Right hindlimb (tissue), 1 donor: ENCODE data around the gene SCARB1.
A peak's percentile ranks its signal among the peaks of the same experiment; 100 is the strongest.
"Not testable (repeated sequence)": the region's sequence is repeated elsewhere in the genome, so short reads cannot be mapped to it uniquely, and the experiment has no call there.

Experiments used
- DNase-seq: peaks from one replicate; pipeline ENCODE4 v3.0.0-alpha.2; 2018

The SCARB1 gene, protein sequence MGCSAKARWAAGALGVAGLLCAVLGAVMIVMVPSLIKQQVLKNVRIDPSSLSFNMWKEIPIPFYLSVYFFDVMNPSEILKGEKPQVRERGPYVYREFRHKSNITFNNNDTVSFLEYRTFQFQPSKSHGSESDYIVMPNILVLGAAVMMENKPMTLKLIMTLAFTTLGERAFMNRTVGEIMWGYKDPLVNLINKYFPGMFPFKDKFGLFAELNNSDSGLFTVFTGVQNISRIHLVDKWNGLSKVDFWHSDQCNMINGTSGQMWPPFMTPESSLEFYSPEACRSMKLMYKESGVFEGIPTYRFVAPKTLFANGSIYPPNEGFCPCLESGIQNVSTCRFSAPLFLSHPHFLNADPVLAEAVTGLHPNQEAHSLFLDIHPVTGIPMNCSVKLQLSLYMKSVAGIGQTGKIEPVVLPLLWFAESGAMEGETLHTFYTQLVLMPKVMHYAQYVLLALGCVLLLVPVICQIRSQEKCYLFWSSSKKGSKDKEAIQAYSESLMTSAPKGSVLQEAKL

DNA sequence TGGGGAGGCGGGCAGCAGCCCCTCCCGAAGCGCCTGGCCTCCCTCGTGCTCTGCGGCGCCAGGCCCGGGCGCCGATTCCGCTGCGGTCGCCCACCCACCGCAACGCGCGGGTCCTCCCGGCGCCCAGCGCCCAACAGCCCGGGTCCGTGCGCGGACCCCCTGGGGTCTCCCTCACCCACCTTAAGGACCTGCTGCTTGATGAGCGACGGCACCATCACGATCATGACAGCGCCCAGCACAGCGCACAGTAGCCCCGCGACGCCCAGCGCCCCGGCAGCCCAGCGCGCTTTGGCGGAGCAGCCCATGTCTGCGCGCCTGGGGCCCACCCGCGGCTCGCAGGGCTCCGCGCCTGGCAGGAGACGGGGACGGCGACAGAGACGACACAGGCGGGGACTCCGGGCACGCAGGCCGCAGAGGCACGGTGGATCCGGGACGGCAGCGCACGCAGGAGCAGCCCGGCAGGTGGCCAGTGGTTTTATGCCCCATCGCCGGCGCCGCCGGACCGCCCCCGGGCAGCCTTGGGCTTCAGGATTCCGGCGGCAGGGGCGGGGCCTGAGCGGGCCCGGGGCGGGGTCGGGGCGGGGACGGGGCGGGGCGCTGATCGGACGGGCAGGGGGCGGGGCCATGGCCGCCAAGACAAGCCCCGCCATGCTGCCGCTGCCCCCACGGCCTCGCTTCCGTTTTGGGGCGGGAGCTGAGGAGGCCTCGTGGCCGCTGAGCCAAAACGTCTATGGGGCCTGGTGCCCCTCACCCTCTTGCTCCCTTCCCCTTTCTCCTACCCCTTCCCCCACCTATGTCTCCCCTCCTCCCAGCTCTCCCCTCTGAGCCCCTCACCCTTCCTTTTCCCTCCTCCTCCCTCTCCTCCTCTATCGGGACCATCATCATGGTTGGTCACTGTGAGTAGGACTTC, at the start of gene SCARB1:
SCARB1 (minus strand) TSS at position 449 of the 910 bp plus-strand sequence; CDS start at position 305, 144 bp downstream.
- peak; percentile 93 for DNase-seq

DNA sequence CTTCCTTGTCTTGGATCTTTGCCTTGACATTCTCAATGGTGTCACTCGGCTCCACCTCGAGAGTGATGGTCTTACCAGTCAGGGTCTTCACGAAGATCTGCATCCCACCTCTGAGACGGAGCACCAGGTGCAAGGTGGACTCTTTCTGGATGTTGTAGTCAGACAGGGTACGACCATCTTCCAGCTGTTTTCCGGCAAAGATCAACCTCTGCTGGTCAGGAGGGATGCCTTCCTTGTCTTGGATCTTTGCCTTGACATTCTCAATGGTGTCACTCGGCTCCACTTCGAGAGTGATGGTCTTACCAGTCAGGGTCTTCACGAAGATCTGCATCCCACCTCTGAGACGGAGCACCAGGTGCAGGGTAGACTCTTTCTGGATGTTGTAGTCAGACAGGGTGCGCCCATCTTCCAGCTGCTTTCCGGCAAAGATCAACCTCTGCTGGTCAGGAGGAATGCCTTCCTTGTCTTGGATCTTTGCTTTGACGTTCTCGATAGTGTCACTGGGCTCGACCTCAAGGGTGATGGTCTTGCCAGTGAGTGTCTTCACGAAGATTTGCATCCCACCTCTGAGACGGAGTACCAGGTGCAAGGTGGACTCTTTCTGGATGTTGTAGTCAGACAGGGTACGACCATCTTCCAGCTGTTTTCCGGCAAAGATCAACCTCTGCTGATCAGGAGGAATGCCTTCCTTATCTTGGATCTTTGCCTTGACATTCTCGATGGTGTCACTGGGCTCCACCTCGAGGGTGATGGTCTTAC, 49.0 kb upstream of the SCARB1 start:
- not testable (repeated sequence) for DNase-seq

DNA sequence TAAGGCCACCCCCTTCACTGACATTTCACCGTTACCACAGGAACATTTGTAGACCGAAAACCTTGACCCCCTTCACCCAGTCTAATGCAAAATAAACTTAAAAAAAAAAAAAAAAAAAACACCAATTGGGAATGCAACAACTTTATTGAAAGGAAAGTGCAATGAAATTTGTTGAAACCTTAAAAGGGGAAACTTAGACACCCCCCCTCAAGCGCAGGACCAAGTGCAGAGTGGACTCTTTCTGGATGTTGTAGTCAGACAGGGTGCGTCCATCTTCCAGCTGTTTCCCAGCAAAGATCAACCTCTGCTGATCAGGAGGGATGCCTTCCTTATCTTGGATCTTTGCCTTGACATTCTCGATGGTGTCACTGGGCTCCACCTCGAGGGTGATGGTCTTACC, 47.9 kb upstream of the SCARB1 start:
- not testable (repeated sequence) for DNase-seq

DNA sequence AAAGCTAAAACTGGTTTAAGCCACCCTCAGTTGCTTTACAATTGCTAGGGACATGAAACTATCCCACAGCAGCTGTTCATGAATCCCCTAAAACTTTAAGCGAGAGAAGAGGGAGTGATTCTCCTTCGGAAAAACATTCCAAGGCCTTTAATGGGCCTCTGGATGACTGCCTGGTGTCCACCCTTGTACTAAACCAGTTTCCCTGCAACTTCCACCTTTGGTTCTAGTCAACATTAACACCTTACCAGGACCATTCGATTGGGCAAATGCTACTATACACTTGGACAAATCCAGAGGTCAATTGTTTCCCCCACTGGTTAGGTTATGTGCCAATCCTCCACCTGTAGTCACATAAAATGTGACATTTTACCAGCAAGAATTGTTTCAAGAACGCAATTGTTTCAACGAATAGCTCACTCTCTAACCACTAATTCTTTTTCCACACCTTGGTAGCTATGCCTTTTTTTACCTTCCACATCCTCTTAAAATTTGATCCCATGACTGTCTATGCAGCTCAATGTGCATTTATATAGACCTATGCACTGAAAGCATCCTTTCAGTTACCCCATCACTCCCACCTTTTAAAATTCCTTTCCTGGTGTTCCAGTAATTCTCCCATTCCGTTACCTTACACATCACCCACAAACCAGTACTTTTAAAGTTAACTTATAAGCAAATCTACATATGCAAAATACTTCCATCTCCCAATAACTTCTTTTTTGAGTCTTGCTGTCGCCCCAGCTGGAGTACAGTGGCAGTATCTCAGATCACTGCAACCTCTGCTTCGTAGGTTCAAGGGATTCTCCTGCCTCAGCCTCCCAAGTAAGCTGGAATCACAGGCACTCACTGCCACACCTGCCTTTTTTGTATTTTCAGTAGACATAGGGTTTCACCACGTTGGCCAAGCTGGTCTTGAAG, 47.2 kb upstream of the SCARB1 start:
- DNase-seq, result no peak

DNA sequence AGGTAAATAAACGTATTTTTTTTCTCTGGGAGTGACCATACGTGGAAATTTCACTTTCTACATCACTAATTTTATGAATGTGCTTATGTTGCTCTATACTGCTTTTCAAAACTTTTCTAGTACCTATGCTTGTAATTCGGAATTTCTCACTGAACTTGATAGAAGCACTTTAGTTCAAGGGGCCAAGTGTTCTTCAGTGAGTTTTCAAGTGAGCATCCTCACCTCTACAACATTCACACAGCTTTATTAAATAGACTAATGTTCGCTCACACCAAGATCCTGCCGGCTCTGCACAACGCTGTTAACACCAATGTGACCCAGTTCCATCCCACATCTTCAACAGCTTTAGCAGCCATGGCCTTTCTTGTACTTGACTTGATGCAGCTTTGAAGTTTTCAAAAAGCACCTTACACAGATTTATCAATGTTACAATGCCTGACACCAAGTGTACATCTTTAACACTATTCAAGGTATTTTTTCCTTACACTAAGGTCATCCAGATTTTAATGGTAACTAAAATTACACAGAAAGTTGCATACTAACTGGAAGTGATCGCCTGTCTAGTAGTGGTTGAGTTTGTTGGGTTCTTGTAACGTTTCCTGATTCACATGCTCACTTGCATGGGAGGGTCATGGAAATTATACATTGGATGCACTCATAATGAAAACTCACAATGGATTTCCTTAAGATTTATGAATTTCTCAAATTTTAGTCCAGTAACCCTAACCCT, 46.3 kb upstream of the SCARB1 start:
- DNase-seq, result no peak

DNA sequence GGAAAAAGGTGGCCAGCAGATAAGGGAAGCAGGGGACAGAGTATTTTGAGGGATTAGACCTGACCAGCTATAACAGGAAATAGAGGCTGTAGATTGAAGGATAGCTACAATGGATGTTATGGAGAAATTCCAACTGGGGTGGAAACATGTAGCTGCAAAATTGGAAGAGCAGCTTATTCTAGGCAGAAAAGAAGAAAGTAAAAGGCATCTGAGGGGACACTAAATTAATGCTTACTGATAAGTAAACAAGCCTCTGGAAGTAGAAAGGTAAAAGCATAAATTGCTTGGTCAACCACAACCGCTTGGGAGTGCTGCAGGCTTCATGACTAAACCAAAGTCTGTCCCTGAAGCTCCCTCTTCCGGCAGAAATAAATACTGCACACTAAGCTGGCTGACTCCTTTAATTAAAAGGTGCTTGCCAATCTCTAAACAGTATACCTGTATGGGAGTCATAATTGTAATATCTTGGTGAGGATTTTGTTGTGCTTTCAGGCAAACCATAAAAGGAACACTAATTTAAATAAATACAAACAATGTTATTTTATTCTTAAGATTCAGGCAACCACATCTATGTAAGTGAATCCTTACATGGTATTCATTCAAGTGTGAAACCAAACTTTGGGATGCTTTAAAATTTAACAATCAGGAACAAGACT, 43.1 kb upstream of the SCARB1 start:
- DNase-seq, result peak; percentile 87

DNA sequence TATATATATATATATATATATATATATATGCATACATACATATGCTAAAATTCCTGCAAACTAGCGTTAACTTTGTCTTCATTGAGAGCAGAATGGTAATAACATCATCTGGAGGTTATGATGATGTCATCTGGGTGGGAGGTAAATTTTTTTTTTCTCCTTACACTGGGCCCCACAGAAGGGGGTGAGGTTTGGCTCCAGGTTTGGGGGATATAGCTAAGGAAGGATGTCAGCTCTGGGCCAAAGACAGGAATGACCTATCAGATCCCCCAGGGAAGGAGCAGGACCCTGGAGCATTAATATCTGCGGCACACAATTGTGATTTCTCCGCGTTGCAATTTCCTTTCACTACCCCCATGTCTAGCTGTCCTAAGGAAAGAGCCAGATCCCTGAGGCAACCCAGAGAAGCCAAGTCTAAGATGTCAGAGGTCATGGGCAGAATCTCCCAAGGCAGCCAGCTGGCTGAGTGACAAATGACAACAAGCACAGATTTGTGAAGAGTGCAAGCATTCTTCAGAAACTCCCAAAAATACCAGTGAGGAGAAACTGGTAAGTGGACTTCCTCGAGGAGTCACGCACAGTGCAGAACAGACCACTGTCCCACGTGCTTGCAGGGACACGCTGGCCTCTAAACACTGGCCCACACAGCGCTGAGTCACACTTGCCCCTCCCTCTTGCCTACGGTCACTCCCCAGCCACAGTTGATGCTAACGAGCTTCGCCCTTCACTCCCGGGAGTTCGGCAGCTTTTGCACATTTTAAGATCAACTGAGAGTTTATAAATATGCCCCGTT, 40.8 kb upstream of the SCARB1 start:
- peak; percentile 67 for DNase-seq

DNA sequence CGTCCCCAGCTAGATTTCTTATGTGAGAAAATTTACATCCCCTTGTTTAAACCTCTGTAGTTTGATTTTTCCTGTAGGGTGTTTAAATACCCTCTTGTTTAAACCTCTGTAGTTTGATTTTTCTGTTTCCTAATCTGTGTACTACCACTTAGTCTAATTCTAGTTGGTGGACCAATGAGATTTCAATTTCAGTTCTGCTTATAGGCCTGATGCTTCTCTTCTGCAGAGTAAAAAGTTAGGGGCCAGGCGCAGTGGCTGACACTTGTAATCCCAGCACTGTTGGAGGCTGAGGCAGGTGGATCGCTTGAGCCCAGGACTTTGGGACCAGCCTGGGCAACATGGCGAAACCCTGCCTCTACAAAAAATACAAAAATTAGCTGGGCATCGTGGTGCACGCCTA, 39.3 kb upstream of the SCARB1 start:
- DNase-seq, result no peak

DNA sequence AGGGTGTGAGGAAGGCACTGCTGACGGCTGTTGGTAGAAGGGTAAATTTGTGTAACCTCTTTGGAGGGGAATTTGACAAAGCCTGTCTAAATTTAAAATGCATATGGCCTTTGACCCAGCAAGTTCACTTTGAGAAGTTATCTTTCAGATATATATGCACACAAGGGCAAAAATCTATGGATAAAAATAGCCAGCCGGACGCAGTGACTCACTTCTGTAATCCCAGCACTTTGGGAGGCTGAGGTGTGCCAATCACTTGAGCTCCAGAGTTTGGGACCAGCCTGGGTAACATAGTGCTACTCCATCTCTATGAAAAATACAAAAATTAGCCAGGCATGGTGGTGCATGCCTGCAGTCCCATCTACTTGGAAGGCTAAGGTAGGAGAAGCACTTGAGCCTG, 37.3 kb upstream of the SCARB1 start:
- DNase-seq, result no peak

DNA sequence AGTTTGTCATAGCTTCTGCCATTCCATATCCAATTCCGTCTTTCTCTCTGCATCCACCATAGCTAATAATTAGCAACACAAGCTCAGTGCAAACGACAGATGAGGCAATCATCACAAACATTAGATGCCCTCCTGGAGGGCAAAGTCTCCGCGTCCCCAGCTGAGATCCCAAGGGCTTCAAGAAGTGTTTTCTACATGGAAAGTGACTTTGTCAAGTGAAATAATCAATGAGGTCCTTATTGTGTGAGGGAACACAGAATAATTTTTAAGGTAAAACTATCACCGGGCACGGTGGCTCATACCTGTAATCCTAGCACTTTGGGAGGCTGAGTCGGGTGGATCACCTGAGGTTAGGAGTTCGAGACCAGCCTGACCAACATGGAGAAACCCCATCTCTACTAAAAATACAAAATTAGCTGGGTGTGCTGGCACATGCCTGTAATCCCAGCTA, 36.7 kb upstream of the SCARB1 start:
- DNase-seq, result not testable (repeated sequence)

DNA sequence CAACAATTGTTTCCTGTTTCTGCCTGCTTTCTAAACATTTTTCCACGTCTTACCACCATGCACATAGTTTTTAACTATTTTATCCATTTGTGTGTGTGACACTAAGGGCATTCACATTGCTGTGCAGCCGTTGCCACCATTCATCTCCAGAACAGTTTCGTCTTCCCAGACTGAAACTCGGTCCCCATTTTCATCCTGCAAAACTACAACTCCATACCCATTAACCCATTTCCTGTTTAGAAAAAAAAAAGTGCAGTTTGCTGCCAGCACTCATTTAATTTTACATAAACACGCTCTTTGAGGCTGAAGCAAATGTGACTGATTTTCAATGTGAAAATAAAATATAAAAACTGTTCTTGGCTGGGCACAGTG, 35.2 kb upstream of the SCARB1 start:
- DNase-seq, result no peak

DNA sequence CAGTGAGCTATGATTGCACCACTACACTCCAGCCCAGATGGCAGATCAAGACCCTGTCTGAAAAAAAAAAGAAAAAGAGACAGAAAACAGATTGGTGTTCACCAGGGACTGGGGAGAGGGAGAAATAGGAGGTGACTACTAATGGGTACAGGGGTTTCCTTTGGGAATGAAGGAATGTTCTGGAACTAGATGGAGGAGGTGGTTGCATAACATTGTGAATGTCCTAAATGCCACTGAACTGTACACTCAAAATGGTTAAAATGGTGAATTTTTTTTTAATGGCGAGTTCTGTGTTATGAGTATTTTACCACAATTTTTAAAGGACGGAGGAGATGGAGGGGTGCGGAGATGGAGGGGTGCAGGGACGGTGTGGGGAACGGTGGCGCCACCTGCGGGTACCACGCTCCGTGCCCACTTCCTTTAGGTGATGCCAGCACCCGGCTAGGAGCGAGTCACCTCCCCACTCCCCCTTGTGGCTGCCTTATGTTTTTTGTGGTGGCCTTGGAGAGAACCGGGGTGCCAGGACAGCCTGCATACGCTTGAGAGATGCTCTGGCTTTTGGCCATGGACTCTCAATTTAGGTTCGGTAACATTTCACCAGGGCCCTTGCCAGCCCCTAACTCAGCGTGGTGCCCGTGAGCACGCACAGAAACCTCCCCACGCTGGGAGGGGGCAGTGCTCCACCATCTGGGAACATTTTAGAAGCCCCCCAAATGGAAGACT, 34.7 kb upstream of the SCARB1 start:
- DNase-seq, result no peak

DNA sequence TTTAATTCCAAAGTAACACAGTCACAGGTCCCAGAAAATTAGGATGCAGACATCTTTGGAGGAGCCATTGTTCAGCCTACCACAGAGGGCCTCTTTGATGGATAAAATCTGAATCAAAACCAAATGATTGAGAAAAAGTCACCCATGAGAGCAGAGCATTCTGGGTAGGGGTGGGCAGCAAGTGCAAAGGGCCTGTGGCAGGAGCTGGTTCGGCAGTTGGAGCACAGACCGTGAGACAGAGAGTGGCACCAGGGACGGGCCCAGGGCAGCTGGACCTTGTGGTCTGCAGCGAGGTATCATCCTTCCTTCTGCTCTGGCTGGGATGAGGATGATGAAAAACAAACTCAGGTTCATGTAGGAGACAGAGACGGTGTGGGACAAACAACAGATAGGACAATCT, 32.8 kb upstream of the SCARB1 start:
- DNase-seq, result no peak

DNA sequence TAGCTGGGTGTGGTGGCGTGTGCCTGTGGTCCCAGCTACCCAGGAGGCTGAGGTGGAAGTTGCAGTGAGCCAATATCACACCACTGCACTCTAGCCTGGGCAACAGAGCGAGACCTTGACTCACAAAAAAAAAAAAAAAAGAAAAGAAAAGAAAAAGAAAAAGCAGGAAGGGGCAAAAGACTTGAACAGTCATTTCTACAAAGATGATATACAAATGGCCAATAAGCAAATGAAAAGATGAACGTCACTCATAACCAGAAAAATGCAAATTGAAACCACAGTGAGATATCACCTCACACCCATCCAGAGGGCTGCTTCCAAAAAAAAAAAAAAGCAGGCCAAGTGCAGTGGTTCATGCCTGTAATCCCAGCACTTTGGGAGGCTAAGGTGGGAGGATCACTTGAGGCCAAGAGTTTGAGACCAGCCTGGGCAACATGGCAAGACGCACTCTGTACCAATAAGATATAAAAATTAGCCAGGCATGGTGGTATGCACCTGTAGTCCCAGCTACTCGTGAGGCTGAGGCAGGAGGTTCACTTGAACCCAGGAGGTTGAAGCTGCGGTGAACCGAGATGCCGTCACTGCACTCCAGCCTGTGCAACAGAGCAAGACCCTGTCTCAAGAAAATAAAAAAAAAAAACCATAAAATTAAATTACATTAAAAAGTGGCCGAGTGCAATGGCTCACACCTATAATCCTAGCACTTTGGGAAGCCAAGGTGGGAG, 30.3 kb upstream of the SCARB1 start:
- no peak for DNase-seq

DNA sequence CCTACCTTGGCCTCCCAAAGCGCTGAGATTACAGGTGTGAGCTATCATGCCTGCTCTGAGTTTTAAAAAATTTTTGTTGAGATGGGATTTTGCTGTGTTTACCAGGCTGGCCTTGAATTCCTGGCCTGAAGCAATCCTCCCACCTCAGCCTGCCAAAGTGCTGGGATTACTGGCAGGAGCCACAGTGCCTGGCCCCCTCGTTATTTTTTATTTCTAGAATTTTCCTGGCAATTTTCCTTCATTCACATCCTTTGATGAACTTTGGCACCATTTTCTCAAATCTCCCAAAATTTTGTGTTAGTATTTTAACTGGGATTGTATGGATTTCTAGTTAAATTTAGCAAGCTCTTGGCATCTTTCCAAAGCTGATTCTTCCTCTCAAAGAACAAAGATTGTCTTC, 24.6 kb upstream of the SCARB1 start:
- peak; percentile 52 for DNase-seq

DNA sequence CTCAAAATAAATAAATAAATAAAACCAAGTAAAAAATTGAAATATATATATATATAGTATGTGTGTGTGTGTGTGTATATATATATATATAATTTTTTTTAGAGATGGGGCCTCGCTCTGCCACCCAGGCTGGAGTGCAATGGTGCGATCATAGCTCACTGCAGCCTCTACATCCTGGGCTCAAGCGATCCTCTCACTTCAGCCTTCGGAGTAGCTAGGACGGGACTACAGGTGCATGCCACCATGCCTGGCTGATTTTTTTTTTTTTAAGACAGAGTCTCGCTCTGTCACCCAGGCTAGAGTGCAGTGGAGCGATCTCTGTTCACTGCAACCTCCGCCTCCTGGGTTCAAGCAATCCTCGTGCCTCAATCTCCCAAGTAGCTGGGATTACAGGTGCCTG, 24.1 kb upstream of the SCARB1 start:
- DNase-seq, result not testable (repeated sequence)

DNA sequence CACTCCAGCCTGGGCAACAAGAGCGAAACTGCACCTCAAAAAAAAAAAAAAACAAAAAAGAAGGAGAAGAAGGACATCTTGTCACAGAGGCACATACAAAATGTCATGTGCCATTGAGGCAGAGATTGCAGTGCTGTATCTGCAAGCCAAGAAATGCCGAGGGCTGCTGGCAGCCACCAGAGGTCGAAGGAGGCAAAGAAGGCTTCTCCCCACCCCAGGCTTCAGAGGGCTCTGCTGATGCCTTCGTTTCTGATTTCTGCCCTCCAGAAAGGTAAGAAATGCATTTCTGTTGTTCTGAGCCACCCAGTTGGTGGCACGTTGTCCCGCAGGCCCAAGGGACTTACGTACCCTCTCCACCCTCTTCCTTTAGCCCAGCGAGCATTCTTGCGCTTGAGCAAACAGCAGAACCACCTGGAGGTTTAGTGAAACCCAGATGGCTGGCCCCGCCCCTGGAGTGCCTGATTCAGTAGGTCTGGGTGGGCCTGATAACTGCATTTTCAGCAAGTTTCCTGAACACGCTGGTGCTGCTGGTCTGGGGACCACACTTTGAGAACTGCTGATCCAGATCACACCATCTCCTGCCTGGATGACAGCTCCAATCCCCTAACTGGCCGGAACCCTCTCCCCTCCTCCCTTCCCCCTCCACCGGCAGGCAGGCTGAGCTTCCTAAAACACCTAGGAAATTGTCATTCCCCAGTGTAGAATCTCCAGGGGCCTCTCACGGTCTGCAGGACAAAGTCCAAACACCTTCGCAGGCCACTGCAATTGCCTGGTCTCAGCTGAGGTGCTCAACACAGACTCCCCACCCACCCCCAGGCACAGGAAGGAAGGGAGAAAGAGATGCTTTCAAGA, 21.1 kb upstream of the SCARB1 start:
- DNase-seq, result no peak
